HL-60 (cell line): ENCODE results near the gene MAP3K5.
A peak's percentile ranks its signal among the peaks of the same experiment; 100 is the strongest.

Source experiments
- DNase-seq, 2 experiments: peaks; one replicate each; pipeline ENCODE4 v3.0.0-alpha.2; 2010 to 2020; ENCODE audit warnings: low read depth in 1 of 2, low spot score in 1 of 2
- H3K27ac ChIP-seq: fragments of 250-450 bp; sonication (Bioruptor Pico); replicated peaks from 2 replicates; pipeline ENCODE4 v1.5.1; 2020; ENCODE audit warnings: mild to moderate bottlenecking, moderate library complexity
- H3K27me3 ChIP-seq: fragments of 250-450 bp; sonication (Bioruptor Pico); 2 replicates; pipeline ENCODE4 v1.5.1; 2021; ENCODE audit warnings: mild to moderate bottlenecking, moderate library complexity; ENCODE audit not compliant: insufficient read depth, poor library complexity, severe bottlenecking
- H3K4me3 ChIP-seq: replicated peaks from 2 replicates; pipeline ENCODE4 v1.5.1; 2011; ENCODE audit warnings: mild to moderate bottlenecking, control low read depth, low read length; ENCODE audit not compliant: insufficient read depth
- CTCF ChIP-seq: IDR thresholded peaks from one replicate; pipeline ENCODE4 v1.5.1; 2011; ENCODE audit warnings: low read length, control low read depth, inconsistent platforms; ENCODE audit not compliant: insufficient read depth
- GABPA ChIP-seq: IDR thresholded peaks from 2 replicates; pipeline ENCODE4 v1.6.1; 2012; ENCODE audit warnings: low read depth
- POLR2AphosphoS5 ChIP-seq: IDR thresholded peaks from 2 replicates; pipeline ENCODE4 v1.6.1; 2012; ENCODE audit warnings: low read depth
- REST ChIP-seq: IDR thresholded peaks from 2 replicates; pipeline ENCODE4 v1.6.1; 2012; ENCODE audit warnings: low read depth; ENCODE audit not compliant: insufficient replicate concordance
- SPI1 ChIP-seq: IDR thresholded peaks from 2 replicates; pipeline ENCODE4 v1.6.1; 2012; ENCODE audit warnings: low read depth, mild to moderate bottlenecking, borderline replicate concordance

Gene MAP3K5

GRCh38 chr6:136551103-136551502, 241.2 kb downstream of the MAP3K5 start:
- Histone ChIP-seq H3K27me3 (peaks cover 33% of the 10 kb centered on the region), H3K27ac (no peak overlapping the region), H3K4me3 (no peak overlapping the region)
- DNase-seq = no peak
- TF ChIP-seq CTCF (no peak), SPI1 (no peak), GABPA (no peak), REST (no peak), POLR2AphosphoS5 (no peak)

- DNase-seq = peak in 1 of 2 experiments; percentile 6
- H3K4me3 ChIP-seq = peak within 1 kb of the TSS; percentile 79
- H3K27me3 ChIP-seq = peaks cover 33% of the 10 kb centered on the region
- TF ChIP-seq REST (no peak), POLR2AphosphoS5 (no peak), GABPA (no peak), SPI1 (no peak), CTCF (peak; percentile 10)
- no peak within 1 kb of the TSS for H3K27ac ChIP-seq
Observed at GRCh38 chr6:136550330-136551071, 241.8 kb downstream of the MAP3K5 start, which contains the start of gene MAP7. MAP7 (minus strand) TSS chr6:136550422; CDS start chr6:136550408, 14 bp downstream.

- Histone ChIP-seq H3K27ac (no peak overlapping the region), H3K27me3 (peaks cover 33% of the 10 kb centered on the region), H3K4me3 (peak overlapping the region; percentile 79)
- no peak for DNase-seq
- TF ChIP-seq CTCF (no peak), POLR2AphosphoS5 (no peak), REST (no peak), GABPA (no peak), SPI1 (no peak)
Observed at GRCh38 chr6:136550045-136550329, 242.3 kb downstream of the MAP3K5 start.
